DMS153 treated with DMSO at 0.1 percent for 48 hours (cell line): ENCODE results near the gene DLK1.

ENCODE experiments used
- DNase-seq: peaks from one replicate; lab custom pipeline; 2025; ENCODE audit not compliant: unreplicated experiment; lab: John Stamatoyannopoulos, UW

DLK1 gene

DNA sequence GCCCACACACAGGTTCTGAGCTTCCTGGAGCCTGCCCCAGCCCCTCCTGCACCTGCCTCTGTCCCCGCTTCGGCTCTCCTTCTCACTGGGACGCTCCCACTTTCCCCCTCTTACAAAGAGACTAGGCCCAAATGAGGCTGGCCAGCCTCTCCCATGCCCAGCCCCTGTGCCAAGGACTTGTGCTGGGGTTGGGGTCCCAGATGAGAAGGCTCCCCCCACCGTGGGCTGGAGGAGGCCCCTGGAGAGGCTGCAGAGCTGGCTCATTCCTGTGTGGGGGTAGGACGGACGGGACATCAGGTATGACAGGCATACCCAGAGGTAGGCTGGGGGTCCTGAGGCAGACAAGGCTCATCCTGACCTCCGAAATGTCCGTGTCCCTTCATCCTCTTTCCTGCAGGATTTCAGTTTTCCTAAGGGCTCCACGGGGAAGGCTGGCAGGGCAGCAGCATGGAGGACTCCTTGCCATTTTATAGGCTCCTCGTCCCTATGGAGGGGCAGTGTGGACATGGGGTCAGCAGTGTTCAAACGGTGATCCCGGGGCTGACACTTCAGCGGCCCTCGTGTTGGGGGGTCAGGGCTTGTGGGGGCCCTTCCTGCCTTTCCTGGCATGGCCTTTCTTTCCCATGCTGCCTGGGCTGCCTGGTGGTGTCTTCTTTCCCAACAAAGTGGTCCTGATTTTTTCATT lies 50.1 kb downstream of the DLK1 start:
- DNase-seq = no peak

- DNase-seq = no peak
Observed at GRCh38 chr14:100777366-100777817, 50.7 kb downstream of the DLK1 start.

- DNase-seq = no peak
Observed at GRCh38 chr14:100777818-100778525, 51.3 kb downstream of the DLK1 start.

DNA sequence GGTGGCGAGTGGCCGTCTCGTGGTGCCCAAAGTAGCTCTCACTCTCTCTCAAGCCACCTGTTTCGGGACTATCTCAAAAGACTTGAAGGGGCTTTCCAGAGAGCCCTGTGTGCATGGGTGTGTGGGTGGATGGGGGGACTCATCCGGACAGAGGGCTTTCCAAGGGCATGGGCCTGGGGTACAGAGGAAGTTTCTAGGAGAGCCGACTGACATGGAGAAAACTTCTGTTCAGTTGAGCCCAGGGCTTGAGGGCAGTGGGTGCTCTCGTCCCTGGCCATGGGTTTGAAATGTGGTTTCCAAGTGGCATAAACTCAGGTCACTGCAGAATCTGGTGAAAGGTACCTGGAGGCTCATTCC lies 51.8 kb downstream of the DLK1 start:
- DNase-seq = no peak

DNA sequence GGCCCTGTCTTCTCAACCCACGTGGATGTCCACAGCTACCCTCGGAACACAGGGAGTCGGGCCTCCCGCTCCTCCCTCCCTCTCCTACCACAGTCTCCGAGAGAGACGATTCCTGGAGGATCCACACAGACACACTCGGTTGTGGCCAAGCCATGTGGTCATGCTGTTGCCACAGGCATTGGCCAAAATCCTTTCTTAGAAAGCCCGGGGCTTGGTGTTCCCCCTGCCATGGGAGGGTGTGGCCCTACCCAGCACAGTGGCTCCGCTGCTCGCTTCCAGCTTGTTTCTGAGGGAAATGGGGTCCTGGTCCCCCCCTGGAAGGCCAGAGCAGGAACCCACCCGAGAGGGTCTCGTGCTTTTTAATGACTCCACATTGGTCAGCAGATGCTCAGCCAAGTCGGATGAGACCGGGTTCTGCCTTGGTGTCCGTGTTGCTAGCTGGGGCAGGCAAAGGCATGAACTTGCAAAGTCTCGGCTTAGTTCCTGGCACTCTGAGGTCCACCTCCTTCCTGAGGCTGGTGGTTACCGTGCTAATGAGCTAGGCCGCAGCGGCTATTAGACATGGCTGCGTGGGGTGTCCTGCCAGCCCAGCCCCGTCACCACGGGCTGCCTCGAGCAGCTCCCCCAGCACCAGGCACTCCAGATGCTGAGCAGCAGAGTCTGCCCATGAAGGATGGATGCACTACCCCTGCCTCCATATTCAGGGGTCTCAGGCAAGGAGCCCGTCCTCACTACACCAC lies 52.4 kb downstream of the DLK1 start:
- DNase-seq = no peak

- no peak for DNase-seq
Observed at GRCh38 chr14:100779691-100780080, 53.0 kb downstream of the DLK1 start.

DNA sequence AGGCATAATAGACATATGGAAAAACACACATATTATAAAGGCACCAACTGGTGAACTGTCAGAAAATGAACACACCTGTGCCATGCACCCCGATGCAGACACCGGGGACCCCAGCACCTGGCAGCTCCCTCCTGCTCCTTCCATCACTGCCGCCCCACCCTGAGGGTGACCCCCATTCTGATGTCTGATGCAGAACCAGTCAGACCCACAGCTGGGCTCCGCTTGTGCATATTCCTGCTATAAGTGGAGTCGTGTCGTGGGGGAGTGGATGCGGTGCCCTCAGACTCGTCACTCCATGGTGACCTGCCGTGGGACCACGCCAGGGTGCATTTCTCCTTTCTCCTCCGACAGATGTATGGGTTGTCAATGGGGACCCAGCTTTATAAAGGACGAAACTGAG lies 53.6 kb downstream of the DLK1 start:
- DNase-seq = no peak

DNA sequence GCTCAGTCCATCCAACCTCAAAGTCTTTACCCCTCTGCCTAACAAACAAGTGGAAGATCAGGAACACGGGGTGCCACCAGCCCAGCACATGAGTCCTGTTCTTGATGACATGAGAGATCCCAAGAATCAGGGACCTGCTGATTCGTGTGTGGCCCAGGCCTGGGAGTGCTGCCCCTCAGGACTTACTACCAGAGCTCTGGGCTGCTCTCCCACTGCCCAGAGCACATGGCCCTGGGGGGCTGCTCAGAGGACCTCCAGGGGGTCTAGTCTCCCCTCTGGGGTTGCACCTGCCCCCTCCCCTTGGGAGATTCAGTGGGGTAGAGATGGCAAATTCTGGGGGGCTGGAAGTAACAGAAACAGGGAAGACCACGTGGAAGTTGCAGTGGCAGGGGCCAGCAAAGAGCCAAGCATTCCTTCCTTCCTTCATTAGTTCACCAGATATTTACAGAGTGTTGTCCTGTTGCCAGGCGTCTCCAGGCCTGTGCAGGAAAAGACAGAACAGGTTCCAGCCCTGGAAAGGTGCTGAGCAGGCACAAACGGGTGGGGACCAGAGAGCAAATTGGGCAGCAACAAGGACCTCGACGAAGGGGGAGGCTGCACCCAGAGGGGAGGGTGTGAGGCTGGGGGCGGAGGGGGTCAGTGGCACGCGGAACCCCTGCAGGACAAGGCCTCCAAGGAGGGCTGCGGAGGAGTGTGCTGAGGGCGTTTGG lies 54.1 kb downstream of the DLK1 start:
- no peak for DNase-seq

GRCh38 chr14:100781952-100782351 lies 55.3 kb downstream of the DLK1 start:
- DNase-seq = no peak

DNA sequence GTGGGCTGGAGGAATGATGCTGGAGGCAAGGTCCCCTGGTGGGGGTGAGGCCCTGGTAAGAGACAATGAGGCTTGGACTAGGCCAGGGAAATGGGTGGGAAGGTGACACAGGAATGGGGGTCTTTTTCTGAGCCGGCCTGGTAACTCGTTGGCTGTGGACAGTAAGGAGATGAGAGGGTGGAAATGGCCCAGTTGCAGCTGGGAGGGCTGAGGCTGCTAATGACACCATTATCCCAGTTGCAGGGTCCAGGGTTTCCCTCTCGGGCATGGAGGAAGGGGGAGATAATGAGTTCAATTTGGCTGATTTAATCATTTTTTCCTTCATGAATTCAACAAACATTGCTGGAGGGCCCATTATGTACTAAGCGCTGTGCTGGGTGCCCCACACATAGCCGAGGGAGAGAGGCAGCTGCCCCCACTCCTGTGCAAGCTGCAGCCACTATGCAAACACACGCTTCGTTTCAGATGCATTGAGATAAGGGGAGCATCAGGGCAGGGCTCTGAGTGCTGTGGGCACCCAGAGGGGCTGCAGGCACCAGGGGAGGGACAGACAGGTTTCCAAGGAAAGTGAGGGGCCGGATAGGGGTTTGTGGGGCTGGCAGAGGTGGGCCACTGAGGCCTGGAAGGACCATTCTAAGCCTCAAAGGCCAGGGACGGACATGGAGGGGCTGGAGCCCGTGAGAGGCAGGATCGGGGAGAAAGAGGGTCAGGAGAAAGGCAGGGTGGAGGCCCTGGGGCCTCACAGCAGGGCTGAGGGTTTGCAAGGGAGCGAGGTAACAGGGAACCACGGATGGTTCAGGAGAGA lies 56.0 kb downstream of the DLK1 start:
- DNase-seq = no peak

- peak; percentile 47 for DNase-seq
Observed at GRCh38 chr14:100783630-100784370, 57.1 kb downstream of the DLK1 start.

DNA sequence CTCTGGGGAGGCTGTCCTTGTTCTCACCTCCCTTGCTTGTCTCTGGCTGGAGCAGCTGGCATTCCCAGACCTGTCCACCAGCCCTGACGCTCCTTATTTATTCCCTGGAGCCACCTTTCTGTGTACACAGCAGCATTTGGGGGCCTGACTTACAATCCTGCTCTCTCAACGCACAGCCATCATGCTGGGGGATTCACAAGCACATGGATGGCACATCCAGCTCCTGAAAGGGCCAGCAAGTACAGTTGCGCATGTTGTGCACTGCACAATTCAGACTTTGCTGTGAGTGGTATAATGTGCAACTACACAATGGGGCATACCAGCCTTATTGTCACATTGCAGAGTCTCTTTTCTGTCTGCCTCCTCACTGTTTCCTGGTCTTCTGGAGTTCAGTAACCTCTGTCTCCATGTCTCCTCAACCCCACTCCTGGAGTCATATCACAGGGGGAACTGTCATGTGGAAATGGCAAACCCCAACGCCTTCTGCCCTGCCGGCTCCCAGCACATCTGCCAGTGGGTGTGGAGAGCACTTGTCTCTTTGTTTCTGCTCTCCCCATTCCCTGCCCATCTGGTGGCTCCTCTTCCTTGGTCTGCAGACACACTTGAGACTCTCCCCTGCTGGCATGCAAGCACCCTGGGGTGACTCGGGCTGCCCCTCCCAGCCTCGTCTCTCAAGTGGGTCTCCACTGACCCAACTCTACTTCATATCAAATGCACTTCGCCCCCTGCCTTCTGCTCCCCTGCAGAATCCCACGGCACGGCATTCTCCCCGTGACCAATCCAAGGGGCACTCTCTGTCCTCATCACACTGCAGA lies 58.0 kb downstream of the DLK1 start:
- no peak for DNase-seq

DNA sequence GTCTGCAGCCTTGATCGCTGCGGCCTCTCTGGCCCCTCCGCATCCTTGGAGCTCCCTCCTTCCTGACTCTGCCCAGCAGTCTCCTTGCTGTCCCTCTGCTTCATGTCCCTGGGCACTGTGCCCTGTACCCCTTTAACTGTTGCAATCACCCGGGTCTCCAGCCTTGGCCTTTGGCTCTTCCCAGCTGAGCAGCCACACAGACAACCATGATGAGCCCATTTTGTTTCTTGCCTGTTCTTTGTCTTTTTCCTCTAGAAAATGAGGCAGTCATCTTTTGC lies 58.6 kb downstream of the DLK1 start:
- DNase-seq = no peak

GRCh38 chr14:100785626-100786025 lies 58.9 kb downstream of the DLK1 start:
- no peak for DNase-seq

GRCh38 chr14:100786131-100786530 lies 59.4 kb downstream of the DLK1 start:
- DNase-seq = no peak

GRCh38 chr14:100786576-100787219 lies 60.0 kb downstream of the DLK1 start:
- DNase-seq = no peak

DNA sequence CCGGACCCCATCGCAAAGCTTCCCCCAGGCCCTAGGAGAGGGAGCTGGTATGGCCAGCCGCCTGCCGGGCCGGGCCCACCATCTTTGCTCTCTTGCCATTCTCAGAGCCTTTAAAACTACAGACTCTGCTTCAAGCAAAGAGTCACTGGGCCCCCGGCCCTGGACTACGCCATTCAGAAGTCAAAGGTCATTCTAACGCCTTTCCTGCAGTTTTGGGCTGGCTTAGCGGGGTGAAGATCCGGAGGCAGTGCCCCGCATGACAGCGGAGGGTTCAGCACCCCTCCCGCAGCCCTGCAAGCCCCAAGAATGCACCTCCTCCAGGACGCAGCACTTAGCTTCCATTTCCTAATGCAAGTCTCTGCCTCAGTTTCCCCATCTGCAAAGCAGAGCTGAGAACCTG lies 61.0 kb downstream of the DLK1 start:
- no peak for DNase-seq
